ENCODE data around the gene JAML.

Gene JAML

DNA sequence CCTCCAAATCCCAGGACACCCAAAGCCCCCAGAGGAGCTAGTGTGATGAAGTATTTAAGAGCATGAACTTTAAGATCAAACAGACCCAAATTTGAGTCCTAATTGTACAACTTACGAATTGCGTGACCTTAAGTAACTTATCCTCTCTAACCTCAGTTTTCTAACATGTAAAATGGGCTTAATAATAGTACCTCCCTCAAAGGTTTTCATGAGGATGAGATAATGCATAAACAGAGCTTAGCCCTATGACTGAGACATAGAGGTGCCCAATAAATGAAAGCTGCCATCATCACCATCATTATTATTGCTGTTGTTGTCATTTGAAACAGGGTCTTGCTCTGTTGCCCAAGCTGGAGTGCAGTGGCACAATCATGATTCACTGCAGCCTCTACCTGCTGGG, 57.6 kb downstream of the JAML start:
- H3K18ac ChIP-seq (ENCODE audit: low read depth in 1 of 2, low read length in 2 of 2): no peak overlapping the region
- no peak overlapping the region for H3K4me3 ChIP-seq (ENCODE audit: insufficient read depth in 1 of 2, low read depth in 1 of 2, low read length in 2 of 2)
- no peak overlapping the region for H2BK5ac ChIP-seq (ENCODE audit: low read depth, low read length, poor library complexity, severe bottlenecking)
- H3K23ac ChIP-seq (ENCODE audit: low read length in 2 of 2): no peak overlapping the region
- H3K4me2 ChIP-seq (ENCODE audit: low read length, poor library complexity, severe bottlenecking): no peak overlapping the region
- peaks cover 7% of the 10 kb centered on the region for H3K4me1 ChIP-seq (ENCODE audit: control insufficient read depth, insufficient read depth, low read depth, low read length)
- H3K9me3 ChIP-seq (ENCODE audit: control insufficient read depth, low read length): no peaks in the 10 kb centered on the region
- H4K8ac ChIP-seq (ENCODE audit: low read length): no peak overlapping the region
- no peak for DNase-seq
- H3K79me1 ChIP-seq (replicated peaks; ENCODE audit: low read length, poor library complexity, severe bottlenecking): no peaks in the 10 kb centered on the region
- H2BK12ac ChIP-seq (ENCODE audit: low read length in 2 of 2): no peak overlapping the region
- no peak overlapping the region for H3K14ac ChIP-seq (ENCODE audit: low read length in 2 of 2)
- no peak overlapping the region for H2AFZ ChIP-seq (ENCODE audit: low read depth, low read length)
- no peak overlapping the region for H2BK15ac ChIP-seq (ENCODE audit: low read depth, poor library complexity, severe bottlenecking)
- H3K36me3 ChIP-seq (ENCODE audit: control insufficient read depth in 1 of 2, insufficient read depth in 2 of 2, low read depth in 1 of 2, low read length in 2 of 2): no peaks in the 10 kb centered on the region
- no peak overlapping the region for H2AK5ac ChIP-seq (ENCODE audit: low read length, severe bottlenecking)
- WGBS: no CpG with 5 or more reads among the region's 2 CpGs
- no peak overlapping the region for H3K9ac ChIP-seq (ENCODE audit: low read length)
- H2BK120ac ChIP-seq (ENCODE audit: low read depth, low read length): no peak overlapping the region
- no peak overlapping the region for H3K4ac ChIP-seq (ENCODE audit: low read depth in 1 of 2, low read length in 2 of 2)
- H3K27me3 ChIP-seq (ENCODE audit: control insufficient read depth in 1 of 2, insufficient read depth in 1 of 2, low read length in 2 of 2): peaks cover 84% of the 10 kb centered on the region in 2 experiments
- no peak overlapping the region for H3K27ac ChIP-seq (ENCODE audit: low read length, poor library complexity, severe bottlenecking)
- H4K91ac ChIP-seq (ENCODE audit: low read length): no peak overlapping the region

DNA sequence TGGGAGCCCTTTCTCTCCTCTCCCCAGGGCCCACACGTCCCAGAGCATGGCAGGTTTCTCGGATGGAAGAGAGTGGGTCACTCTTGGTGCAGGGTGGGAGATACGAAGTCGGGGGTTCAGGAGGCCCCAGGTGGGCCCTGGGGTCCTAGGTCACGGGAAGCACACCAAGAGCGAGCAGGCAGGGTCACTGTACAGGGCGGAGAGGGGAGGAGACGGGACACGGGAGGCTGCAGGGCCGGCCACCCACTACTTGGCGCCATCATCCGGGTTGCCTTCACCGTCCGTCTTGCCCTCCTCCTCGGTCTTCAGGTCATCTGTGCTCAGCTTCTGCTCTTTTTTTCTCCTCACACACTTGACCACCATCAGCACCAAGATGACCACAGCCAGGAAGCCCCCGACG, 58.2 kb downstream of the JAML start:
- no peak overlapping the region for H2AFZ ChIP-seq (ENCODE audit: low read depth, low read length)
- H3K36me3 ChIP-seq (ENCODE audit: control insufficient read depth in 1 of 2, insufficient read depth in 2 of 2, low read depth in 1 of 2, low read length in 2 of 2): no peaks in the 10 kb centered on the region
- no peak overlapping the region for H3K4me2 ChIP-seq (ENCODE audit: low read length, poor library complexity, severe bottlenecking)
- H3K79me1 ChIP-seq (replicated peaks; ENCODE audit: low read length, poor library complexity, severe bottlenecking): no peaks in the 10 kb centered on the region
- no peak overlapping the region for H2AK5ac ChIP-seq (ENCODE audit: low read length, severe bottlenecking)
- no peak for DNase-seq
- no peak overlapping the region for H3K18ac ChIP-seq (ENCODE audit: low read depth in 1 of 2, low read length in 2 of 2)
- peaks cover 7% of the 10 kb centered on the region for H3K4me1 ChIP-seq (ENCODE audit: control insufficient read depth, insufficient read depth, low read depth, low read length)
- H2BK12ac ChIP-seq (ENCODE audit: low read length in 2 of 2): no peak overlapping the region
- H3K4ac ChIP-seq (ENCODE audit: low read depth in 1 of 2, low read length in 2 of 2): no peak overlapping the region
- H3K27me3 ChIP-seq (ENCODE audit: control insufficient read depth in 1 of 2, insufficient read depth in 1 of 2, low read length in 2 of 2): peaks cover 85% of the 10 kb centered on the region in 2 experiments
- no peaks in the 10 kb centered on the region for H3K9me3 ChIP-seq (ENCODE audit: control insufficient read depth, low read length)
- H3K23ac ChIP-seq (ENCODE audit: low read length in 2 of 2): no peak overlapping the region
- H3K9ac ChIP-seq (ENCODE audit: low read length): no peak overlapping the region
- H2BK5ac ChIP-seq (ENCODE audit: low read depth, low read length, poor library complexity, severe bottlenecking): no peak overlapping the region
- no peak overlapping the region for H4K8ac ChIP-seq (ENCODE audit: low read length)
- 89% methylated on average over 16 of the region's 17 CpGs for WGBS
- no peak overlapping the region for H4K91ac ChIP-seq (ENCODE audit: low read length)
- no peak overlapping the region for H2BK120ac ChIP-seq (ENCODE audit: low read depth, low read length)
- H3K14ac ChIP-seq (ENCODE audit: low read length in 2 of 2): no peak overlapping the region
- no peak overlapping the region for H3K27ac ChIP-seq (ENCODE audit: low read length, poor library complexity, severe bottlenecking)
- no peak overlapping the region for H2BK15ac ChIP-seq (ENCODE audit: low read depth, poor library complexity, severe bottlenecking)
- H3K4me3 ChIP-seq (ENCODE audit: insufficient read depth in 1 of 2, low read depth in 1 of 2, low read length in 2 of 2): no peak overlapping the region

DNA sequence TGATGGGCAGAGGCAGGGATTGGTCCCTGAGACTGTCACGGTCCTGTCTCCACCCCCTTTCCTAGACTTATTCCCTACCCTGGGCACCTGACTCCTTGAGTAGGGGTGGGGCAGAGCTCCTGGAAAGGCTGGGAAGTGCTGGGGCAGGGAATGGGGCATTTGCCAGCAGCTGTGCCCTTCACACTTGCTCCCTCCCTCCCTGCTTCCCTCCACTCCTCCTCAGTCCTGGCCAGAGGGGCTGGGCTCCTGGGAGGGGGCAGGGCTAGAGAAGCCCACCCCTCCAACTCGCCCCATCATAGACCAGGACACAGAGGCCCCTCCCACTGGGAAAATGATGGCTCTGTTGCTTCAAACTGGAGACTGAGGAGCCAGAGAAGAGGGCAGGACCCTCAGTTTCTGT, 59.9 kb downstream of the JAML start:
- H3K4me1 ChIP-seq (ENCODE audit: control insufficient read depth, insufficient read depth, low read depth, low read length): peaks cover 4% of the 10 kb centered on the region
- H3K27ac ChIP-seq (ENCODE audit: low read length, poor library complexity, severe bottlenecking): no peak overlapping the region
- WGBS: 40% methylated on average over 1 of the region's 2 CpGs
- H3K14ac ChIP-seq (ENCODE audit: low read length in 2 of 2): no peak overlapping the region
- no peak overlapping the region for H3K9ac ChIP-seq (ENCODE audit: low read length)
- no peak overlapping the region for H2AFZ ChIP-seq (ENCODE audit: low read depth, low read length)
- no peaks in the 10 kb centered on the region for H3K9me3 ChIP-seq (ENCODE audit: control insufficient read depth, low read length)
- no peak overlapping the region for H3K4me2 ChIP-seq (ENCODE audit: low read length, poor library complexity, severe bottlenecking)
- no peak overlapping the region for H3K23ac ChIP-seq (ENCODE audit: low read length in 2 of 2)
- no peak overlapping the region for H2BK120ac ChIP-seq (ENCODE audit: low read depth, low read length)
- no peak overlapping the region for H2AK5ac ChIP-seq (ENCODE audit: low read length, severe bottlenecking)
- no peak overlapping the region for H4K8ac ChIP-seq (ENCODE audit: low read length)
- H2BK15ac ChIP-seq (ENCODE audit: low read depth, poor library complexity, severe bottlenecking): no peak overlapping the region
- no peak overlapping the region for H2BK12ac ChIP-seq (ENCODE audit: low read length in 2 of 2)
- H4K91ac ChIP-seq (ENCODE audit: low read length): no peak overlapping the region
- H3K79me1 ChIP-seq (replicated peaks; ENCODE audit: low read length, poor library complexity, severe bottlenecking): no peaks in the 10 kb centered on the region
- no peak overlapping the region for H3K18ac ChIP-seq (ENCODE audit: low read depth in 1 of 2, low read length in 2 of 2)
- DNase-seq: no peak
- H3K4me3 ChIP-seq (ENCODE audit: insufficient read depth in 1 of 2, low read depth in 1 of 2, low read length in 2 of 2): no peak overlapping the region
- no peaks in the 10 kb centered on the region for H3K36me3 ChIP-seq (ENCODE audit: control insufficient read depth in 1 of 2, insufficient read depth in 2 of 2, low read depth in 1 of 2, low read length in 2 of 2)
- H2BK5ac ChIP-seq (ENCODE audit: low read depth, low read length, poor library complexity, severe bottlenecking): no peak overlapping the region
- no peak overlapping the region for H3K4ac ChIP-seq (ENCODE audit: low read depth in 1 of 2, low read length in 2 of 2)
- peaks cover 86% of the 10 kb centered on the region in 2 experiments for H3K27me3 ChIP-seq (ENCODE audit: control insufficient read depth in 1 of 2, insufficient read depth in 1 of 2, low read length in 2 of 2)

DNA sequence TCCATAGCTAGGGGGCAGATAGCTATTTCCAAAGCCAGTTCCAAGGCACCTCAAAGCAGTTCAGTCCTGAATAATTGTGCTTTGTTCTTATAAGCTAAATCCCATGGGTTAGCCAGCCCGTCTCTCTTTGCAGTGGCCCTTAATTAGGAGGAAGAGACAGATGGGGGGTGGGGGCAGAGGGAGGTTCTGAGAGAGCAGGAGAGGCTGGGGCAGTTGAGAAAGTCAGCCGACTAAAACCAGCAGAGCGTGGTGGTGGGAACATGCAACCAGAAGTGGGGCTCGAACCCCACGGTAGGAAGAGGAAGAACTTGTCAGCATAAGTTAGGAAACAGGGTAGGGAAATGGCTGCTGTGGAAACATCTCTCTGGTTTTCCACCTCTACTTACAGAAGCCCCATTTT, 61.3 kb downstream of the JAML start:
- no peak overlapping the region for H3K4ac ChIP-seq (ENCODE audit: low read depth in 1 of 2, low read length in 2 of 2)
- H3K4me1 ChIP-seq (ENCODE audit: control insufficient read depth, insufficient read depth, low read depth, low read length): peaks cover 4% of the 10 kb centered on the region
- no peak overlapping the region for H2AFZ ChIP-seq (ENCODE audit: low read depth, low read length)
- no peak overlapping the region for H4K91ac ChIP-seq (ENCODE audit: low read length)
- no peak overlapping the region for H2AK5ac ChIP-seq (ENCODE audit: low read length, severe bottlenecking)
- WGBS: 85% methylated on average over 2 of the region's 5 CpGs
- H3K27me3 ChIP-seq (ENCODE audit: control insufficient read depth in 1 of 2, insufficient read depth in 1 of 2, low read length in 2 of 2): peaks cover 86% of the 10 kb centered on the region in 2 experiments
- H3K4me2 ChIP-seq (ENCODE audit: low read length, poor library complexity, severe bottlenecking): no peak overlapping the region
- no peak overlapping the region for H3K4me3 ChIP-seq (ENCODE audit: insufficient read depth in 1 of 2, low read depth in 1 of 2, low read length in 2 of 2)
- no peak overlapping the region for H2BK12ac ChIP-seq (ENCODE audit: low read length in 2 of 2)
- no peak overlapping the region for H3K27ac ChIP-seq (ENCODE audit: low read length, poor library complexity, severe bottlenecking)
- H4K8ac ChIP-seq (ENCODE audit: low read length): no peak overlapping the region
- no peak for DNase-seq
- H2BK120ac ChIP-seq (ENCODE audit: low read depth, low read length): no peak overlapping the region
- no peaks in the 10 kb centered on the region for H3K36me3 ChIP-seq (ENCODE audit: control insufficient read depth in 1 of 2, insufficient read depth in 2 of 2, low read depth in 1 of 2, low read length in 2 of 2)
- H3K9me3 ChIP-seq (ENCODE audit: control insufficient read depth, low read length): no peaks in the 10 kb centered on the region
- no peak overlapping the region for H3K18ac ChIP-seq (ENCODE audit: low read depth in 1 of 2, low read length in 2 of 2)
- H3K9ac ChIP-seq (ENCODE audit: low read length): no peak overlapping the region
- no peak overlapping the region for H3K14ac ChIP-seq (ENCODE audit: low read length in 2 of 2)
- no peaks in the 10 kb centered on the region for H3K79me1 ChIP-seq (replicated peaks; ENCODE audit: low read length, poor library complexity, severe bottlenecking)
- no peak overlapping the region for H3K23ac ChIP-seq (ENCODE audit: low read length in 2 of 2)
- no peak overlapping the region for H2BK5ac ChIP-seq (ENCODE audit: low read depth, low read length, poor library complexity, severe bottlenecking)
- H2BK15ac ChIP-seq (ENCODE audit: low read depth, poor library complexity, severe bottlenecking): no peak overlapping the region
